Measurements from ENCODE around the gene PTK6.
"Not testable (repeated sequence)": the region's sequence is repeated elsewhere in the genome, so short reads cannot be mapped to it uniquely, and the experiment has no call there.

The PTK6 gene

DNA sequence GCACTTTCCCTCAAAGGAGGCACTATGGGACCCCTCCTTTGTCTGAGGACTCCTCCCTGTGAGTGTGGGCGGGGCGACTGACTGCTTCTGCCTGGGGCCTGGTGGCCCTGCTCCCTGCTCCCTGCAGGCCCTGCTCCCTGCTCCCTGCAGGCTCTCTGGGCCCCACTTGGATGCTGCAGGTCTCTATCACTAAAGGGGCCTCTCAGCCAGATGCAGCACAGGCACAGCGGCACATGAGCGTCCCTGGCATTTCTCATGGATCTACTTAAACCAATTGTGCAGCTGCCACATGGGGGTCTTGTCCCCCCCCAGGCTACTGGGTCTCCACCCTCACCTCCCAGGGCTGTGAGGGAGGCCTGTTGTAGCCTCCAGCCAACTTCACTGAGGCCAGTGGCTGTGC lies 46.1 kb downstream of the PTK6 start:
- DNase-seq = no peak

DNA sequence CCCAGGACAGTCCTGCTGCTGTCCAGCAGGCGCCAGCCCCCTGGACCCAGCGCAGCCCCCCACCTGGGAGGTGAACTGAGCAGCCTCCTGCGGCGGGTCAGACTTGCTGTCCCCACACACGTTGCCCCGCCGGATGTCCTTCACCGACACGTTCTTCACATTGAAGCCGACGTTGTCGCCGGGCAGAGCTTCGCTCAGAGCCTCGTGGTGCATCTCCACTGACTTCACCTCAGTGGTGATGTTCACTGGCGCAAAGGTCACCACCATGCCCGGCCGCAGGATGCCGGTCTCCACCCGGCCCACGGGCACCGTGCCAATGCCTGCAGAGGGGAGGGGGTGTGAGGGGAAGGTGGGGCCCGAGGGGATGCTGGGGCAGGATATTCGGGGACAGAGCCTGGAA lies 46.8 kb downstream of the PTK6 start:
- no peak for DNase-seq

DNA sequence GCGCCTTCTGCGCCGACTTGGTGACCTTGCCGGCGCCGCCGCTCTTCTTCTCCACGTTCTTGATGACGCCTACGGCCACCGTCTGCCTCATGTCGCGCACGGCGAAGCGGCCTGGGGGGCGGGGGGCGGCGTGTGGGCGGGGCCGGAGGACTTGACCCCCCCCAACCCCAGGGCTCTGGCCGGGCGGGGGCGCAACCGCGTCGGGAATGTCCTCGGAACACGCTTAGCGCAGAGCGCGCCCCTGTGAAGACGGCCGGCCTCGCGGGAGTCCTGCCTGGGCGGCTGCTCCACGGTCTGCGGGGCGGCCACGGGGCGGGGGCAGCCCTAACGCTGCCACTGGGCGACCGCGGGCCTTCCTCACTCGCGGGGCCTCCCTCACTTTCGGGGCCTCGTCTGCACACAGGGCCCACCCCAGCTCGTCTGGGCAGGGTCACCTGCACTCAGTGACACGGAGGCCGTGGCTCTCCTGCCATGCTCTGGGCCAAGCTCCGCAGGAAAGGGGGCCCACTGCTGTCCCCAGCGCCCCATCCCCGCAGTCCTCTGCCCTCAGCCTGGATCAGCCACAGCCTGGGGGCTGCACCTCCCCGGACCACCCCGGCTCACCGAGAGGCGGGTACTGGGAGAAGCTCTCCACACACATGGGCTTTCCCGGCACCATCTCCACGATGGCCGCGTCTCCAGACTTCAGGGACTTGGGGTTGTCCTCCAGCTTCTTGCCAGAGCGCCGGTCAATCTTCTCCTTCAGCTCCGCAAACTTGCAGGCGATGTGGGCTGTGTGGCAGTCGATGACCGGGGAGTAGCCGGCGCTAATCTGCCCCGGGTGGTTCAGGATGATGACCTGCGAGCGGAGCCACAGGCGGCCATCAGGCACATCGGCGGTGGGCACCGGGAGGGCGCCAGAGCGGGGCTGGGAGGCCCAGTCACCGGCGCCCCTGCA lies 48.6 kb downstream of the PTK6 start:
- no peak for DNase-seq

DNA sequence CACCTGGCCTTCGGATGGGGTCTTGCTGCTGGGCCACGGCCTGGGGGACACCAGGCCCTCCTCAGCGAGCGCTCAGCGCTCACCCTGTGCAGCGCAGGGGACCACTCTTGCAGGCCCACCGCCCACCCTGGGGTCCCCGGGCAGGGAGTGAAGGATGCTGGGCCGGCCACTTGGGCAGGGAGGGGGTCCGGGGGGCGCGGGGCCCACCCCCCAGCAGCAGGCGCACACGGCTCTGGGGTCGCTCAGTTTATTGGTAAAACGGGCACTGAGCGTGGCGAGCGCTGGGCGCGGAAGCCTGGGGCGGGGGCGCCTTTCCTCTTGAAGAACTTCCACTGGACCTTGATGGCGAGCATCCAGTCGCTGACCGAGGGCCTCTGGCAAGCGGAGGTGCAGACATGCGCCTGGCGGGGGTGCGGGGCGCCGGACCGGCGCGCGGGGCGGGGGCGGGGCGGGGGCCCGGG lies 49.4 kb downstream of the PTK6 start:
- DNase-seq = no peak

DNA sequence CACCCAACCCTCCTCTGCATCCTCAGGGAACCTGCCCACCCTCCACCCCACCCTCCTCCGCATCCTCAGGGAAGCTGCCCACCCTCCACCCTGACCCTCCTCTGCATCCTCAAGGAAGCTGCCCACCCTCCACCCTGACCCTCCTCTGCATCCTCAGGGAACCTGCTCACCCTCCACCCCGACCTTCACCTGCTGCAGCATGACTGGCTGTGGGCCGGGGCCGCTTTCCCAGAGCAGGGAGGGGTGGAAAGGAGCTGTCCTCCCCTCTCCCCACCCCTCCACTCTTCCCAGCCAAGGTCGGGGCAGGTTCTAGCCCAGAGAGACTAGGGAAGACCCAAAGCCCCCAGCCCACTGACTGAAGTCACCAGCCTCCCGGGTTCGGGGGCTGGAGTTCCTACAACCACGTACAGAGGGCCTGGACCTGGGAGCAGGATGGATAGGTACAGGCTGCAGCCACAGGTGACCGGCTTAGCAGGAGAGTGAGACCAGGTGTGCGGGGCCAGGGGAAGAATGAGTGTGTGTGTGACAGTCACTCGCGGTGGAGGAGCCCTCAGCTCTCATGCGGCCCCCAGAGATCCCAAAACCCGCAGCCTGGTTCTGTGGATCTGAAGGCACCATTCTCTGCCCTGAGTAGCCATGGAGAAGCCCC lies 49.9 kb downstream of the PTK6 start:
- no peak for DNase-seq

DNA sequence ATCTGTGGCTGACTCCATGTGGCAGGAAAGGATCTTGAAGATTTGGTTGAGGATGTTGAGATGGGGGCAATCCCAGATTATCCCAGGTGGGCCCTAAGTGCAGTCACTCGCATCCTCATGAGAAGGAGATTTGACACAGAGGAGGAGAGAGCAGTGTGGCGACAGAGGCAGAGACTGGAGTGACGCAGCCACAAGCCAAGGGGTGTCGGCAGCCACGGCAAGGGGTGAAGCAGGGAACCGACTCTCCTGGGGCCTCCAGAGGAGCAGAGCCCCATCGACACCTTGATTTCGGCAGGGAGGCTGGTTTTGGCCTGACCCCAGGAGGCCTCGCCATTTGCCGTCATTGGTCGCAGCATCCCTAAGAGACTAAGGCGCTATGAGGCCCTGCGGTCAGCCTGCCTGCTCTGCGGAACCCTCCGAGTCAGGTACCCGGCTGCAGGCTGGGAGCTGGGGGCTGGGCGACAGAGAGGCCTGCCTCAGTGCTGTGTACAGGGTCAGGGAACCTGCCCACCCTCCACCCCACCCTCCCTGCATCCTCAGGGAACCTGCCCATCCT lies 50.8 kb downstream of the PTK6 start:
- DNase-seq = no peak

DNA sequence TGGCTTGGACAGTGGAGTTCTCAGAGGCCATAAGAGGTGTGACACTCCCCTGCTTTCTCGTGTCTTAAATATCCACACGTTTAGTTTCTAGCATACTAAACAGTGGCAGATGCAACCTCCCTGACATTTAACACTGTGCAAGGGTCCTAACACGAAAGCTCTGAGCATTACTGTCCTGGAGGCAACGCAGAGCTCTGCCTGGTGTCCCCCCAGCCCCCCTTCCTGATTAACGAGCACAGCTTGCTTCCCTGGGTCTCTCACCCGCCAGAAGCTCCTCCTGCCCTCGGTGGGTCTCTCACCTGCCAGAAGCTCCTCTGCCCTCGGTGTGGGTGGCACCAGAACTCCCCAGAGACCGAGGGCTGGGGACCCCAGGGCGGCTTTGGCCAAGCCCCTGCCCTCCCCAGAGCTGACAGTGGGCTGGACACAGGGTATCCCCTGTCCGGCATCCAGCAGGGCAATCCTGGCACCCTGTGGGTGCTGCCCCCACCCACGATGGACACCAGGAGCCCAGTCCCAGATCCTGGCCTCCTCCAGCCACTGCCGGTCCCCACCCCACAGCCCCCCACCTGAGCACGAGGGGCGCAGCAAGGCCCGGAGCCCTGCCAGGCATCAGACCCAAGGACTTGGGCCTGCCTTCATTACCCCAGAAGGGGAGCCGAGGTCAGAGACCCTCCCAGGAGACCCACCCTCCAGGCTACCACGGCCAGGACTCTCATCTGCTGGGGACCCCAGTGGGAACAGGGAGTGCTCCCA lies 52.3 kb downstream of the PTK6 start:
- DNase-seq = no peak

DNA sequence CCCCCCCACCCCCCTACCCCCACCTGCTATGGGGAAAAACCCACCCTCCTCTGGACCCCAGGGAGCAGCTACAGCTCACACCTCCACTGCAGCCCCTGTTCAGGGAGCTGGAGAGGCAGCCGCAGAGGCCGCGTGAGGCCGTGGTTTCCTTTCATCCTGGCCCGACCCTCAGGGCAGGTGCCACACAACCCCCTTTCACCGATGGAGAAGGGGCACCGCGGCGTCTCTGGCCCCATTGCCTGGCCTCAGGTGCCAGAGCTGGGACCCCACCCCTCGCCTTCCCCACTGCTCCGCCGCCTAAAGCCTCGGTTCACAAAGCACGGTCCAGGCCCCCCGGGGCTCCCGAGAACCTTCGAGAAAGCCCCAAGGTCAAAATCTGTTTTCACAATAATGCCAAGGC lies 52.9 kb downstream of the PTK6 start:
- DNase-seq = no peak

DNA sequence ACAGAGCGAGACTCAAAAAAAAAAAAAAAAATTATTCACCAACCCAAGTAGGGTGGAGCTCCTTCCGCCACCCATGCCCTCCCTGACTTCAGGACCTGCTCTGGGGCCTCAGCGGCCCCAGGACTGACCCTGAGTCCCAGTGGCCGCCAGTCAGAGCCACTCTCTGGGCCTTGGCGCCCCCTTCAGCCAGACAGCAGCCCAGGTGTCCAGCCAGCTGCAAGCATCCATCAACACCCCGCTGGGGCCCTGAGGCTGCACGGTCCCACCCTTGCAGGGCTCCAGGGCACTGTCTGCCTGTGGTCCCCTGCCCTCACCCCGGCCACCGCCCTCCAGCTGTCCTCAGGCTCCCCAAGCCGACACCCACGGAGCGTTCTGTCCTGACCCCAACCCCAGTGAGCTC lies 53.3 kb downstream of the PTK6 start:
- no peak for DNase-seq

DNA sequence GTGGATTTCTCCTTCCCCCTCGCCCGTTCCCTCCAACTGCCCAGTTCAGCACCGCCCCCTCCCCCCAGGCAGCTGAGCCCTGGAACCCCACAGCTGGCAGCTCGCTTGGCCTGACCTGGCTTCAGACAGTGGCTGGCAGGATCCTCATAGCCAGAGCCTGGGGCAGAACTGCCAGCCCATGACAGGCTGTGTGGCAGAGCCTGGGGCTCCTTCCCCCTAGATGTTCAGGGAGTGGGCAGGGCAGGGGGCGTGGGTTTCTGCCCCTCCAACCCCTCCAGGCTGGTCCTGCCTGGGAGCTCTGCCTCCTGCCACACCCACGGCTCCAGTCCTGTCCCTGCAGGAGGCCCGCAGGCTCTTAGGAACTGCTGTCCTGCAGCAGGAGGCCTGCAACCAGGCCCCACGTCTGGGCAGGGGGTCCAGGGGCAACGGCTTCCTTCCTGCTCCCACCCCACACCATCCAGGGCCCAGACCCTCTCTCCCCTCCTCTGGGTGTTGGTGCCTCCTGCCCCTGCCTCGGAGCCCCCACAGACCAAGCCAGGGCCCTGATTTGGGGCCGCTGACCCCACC lies 55.1 kb downstream of the PTK6 start:
- DNase-seq = no peak

DNA sequence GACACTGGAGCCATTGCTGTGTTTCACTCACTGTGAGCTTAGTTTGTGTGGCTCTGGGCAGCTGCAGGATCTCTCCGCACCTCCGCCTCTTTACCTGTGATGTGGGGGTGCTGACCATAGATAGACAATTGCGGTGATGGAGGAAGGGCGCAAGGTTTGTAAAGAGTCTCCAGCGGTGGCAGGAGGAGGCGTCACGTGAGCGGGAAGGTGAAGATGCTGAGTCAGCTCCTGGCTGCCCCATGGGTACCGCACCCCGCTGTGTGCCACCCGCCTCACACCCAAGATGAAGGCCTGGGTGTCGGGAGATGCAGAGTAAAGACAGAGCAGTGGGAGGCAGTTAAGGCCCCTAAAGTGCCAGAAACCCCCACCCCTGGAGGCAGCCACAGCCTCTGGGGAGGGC lies 55.7 kb downstream of the PTK6 start:
- DNase-seq = no peak

DNA sequence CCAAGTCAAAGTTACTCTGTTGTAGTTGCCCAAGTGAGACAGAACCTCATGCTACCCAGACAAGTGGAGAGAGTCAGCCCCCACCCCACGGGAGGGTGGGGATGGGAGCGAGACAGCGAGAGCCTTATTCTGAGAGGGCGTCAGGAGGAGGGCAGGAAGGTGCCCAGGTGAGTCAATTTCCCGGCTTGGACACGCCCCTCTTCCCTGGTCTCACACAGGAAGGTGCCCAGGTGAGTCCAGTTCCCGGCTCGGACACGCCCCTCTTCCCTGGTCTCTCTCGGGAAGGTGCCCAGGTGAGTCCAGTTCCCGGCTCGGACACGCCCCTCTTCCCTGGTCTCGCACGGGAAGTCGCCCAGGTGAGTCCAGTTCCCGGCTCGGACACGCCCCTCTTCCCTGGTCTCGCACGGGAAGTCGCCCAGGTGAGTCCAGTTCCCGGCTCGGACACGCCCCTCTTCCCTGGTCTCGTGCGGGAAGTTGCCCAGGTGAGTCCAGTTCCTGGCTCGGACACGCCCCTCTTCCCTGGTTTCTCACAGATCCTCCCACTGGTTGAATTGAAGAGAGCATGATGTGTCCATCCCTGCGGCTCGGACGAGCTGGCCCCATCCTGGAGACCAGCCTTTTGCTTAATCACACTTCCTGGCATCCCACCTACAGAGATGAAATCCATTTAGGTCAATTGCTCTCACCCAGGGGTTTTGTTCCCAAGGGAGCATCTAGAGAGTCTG lies 57.3 kb downstream of the PTK6 start:
- DNase-seq = not testable (repeated sequence)

DNA sequence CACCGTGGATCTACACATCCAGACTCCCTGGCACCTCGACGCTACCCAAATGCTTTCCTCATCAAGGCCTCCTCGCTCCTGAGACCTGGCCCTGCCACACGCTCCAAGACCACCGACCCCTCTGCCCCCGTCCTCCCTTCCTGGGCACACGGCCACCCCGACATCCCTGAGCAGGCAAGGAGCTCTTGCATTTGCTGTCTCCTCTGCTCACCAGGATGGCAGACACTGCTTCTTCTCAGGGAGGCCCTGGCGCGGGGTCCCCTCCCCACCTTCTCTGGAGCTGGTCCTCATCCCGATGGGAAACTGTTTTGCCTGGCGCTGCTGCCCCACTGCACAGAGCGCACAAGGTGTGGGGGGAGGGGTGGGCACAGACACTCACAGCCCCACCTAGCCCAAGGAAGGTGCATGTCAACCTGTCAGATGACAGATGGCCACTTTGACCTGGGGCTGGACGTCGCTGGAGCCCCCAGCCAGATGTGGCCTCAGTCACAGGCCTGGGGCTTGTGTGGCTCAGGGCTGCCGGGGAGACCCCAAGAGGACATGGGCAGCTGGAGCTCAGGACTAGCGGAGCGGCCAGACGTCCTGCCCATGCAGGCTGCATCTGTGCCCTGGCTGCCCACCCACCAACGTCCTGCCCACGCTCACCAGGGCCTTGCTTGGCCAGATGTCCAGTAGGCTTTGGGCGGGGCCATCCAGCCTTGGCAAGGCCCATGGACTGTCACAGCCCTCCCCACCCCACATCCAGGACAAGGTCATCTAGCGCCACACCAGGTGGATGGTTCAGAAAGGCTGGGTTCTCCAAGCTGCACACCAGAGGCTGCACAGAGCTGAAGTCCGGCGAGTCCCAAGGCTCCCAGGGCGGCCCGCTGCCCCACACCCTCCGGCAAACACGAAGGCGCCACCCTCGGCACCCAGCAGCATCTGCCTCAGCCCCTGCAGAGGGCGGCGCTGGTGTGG lies 58.6 kb downstream of the PTK6 start:
- no peak for DNase-seq
